ENCODE results near the gene VEGFA.

Gene VEGFA

GRCh38 chr6:43784049-43784855 is 14.2 kb downstream of the VEGFA start:
- DNase-seq (ENCODE audit: extremely low read depth in 1 of 2, low read depth in 1 of 2): no peak

GRCh38 chr6:43785220-43785752 is 15.3 kb downstream of the VEGFA start:
- DNase-seq (ENCODE audit: extremely low read depth in 1 of 2, low read depth in 1 of 2): no peak

- no peak for DNase-seq (ENCODE audit: extremely low read depth in 1 of 2, low read depth in 1 of 2)
Measured at GRCh38 chr6:43785904-43786303, 15.9 kb downstream of the VEGFA start.

- DNase-seq (ENCODE audit: extremely low read depth in 1 of 2, low read depth in 1 of 2): no peak
Measured at GRCh38 chr6:43786664-43787329, 16.8 kb downstream of the VEGFA start.

- no peak for DNase-seq (ENCODE audit: extremely low read depth in 1 of 2, low read depth in 1 of 2)
Measured at GRCh38 chr6:43788301-43788700, 18.3 kb downstream of the VEGFA start.

GRCh38 chr6:43789447-43789846 is 19.4 kb downstream of the VEGFA start:
- DNase-seq (ENCODE audit: extremely low read depth in 1 of 2, low read depth in 1 of 2): no peak

- DNase-seq (ENCODE audit: extremely low read depth in 1 of 2, low read depth in 1 of 2): no peak
Measured at GRCh38 chr6:43790031-43790430, 20.0 kb downstream of the VEGFA start.

GRCh38 chr6:43791745-43792422 is 21.9 kb downstream of the VEGFA start:
- no peak for DNase-seq (ENCODE audit: extremely low read depth in 1 of 2, low read depth in 1 of 2)

GRCh38 chr6:43793154-43793874 is 23.3 kb downstream of the VEGFA start:
- no peak for DNase-seq (ENCODE audit: extremely low read depth in 1 of 2, low read depth in 1 of 2)

- no peak for DNase-seq (ENCODE audit: extremely low read depth in 1 of 2, low read depth in 1 of 2)
Measured at GRCh38 chr6:43793875-43794242, 23.8 kb downstream of the VEGFA start.

- no peak for DNase-seq (ENCODE audit: extremely low read depth in 1 of 2, low read depth in 1 of 2)
Measured at GRCh38 chr6:43795421-43795820, 25.4 kb downstream of the VEGFA start.

GRCh38 chr6:43796168-43796567 is 26.2 kb downstream of the VEGFA start:
- DNase-seq (ENCODE audit: extremely low read depth in 1 of 2, low read depth in 1 of 2): no peak

- DNase-seq (ENCODE audit: extremely low read depth in 1 of 2, low read depth in 1 of 2): no peak
Measured at GRCh38 chr6:43796903-43797890, 27.2 kb downstream of the VEGFA start.

GRCh38 chr6:43797919-43798318 is 27.9 kb downstream of the VEGFA start:
- DNase-seq (ENCODE audit: extremely low read depth in 1 of 2, low read depth in 1 of 2): no peak

GRCh38 chr6:43798688-43799444 is 28.9 kb downstream of the VEGFA start:
- DNase-seq (ENCODE audit: extremely low read depth in 1 of 2, low read depth in 1 of 2): peak in 1 of 2 donors; percentile 25

GRCh38 chr6:43799551-43800297 is 29.7 kb downstream of the VEGFA start:
- no peak for DNase-seq (ENCODE audit: extremely low read depth in 1 of 2, low read depth in 1 of 2)

- no peak for DNase-seq (ENCODE audit: extremely low read depth in 1 of 2, low read depth in 1 of 2)
Measured at GRCh38 chr6:43800298-43800623, 30.2 kb downstream of the VEGFA start.

GRCh38 chr6:43800746-43801494 is 30.9 kb downstream of the VEGFA start:
- no peak for DNase-seq (ENCODE audit: extremely low read depth in 1 of 2, low read depth in 1 of 2)
